ENCODE measurements around the gene SLC29A1.

GRCh38 chr6:44180406-44180805 is 43.0 kb upstream of the SLC29A1 start:
- TF ChIP-seq CTCF (IDR thresholded peaks at IDR 0.05; ENCODE audit: borderline replicate concordance, extremely low read depth, low read length, poor library complexity, severe bottlenecking) = no peak
- no peak for TF ChIP-seq EZH2 (IDR thresholded peaks at IDR 0.05; ENCODE audit: borderline replicate concordance, low read depth, low read length, severe bottlenecking)

Data from DND-41 (cell line).